Stimulated activated CD8-positive, alpha-beta memory T cell treated with anti-CD3 and anti-CD28 coated beads, Interleukin-12 subunit alpha, Interleukin-12 subunit beta, amount 100 ng/mL, for 4 hours (primary cell): ENCODE measurements around the gene KCNAB2.
"Not testable (repeated sequence)": the region's sequence is repeated elsewhere in the genome, so short reads cannot be mapped to it uniquely, and the experiment has no call there.

Experiments
- DNase-seq: peaks from one replicate; pipeline ENCODE4 v3.0.0-alpha.2; 2020; ENCODE audit warnings: low read depth

Gene KCNAB2

GRCh38 chr1:6010554-6010953, 35.1 kb upstream of the KCNAB2 start:
- DNase-seq, result no peak

GRCh38 chr1:6011161-6011945, 34.3 kb upstream of the KCNAB2 start:
- DNase-seq, result no peak

DNA sequence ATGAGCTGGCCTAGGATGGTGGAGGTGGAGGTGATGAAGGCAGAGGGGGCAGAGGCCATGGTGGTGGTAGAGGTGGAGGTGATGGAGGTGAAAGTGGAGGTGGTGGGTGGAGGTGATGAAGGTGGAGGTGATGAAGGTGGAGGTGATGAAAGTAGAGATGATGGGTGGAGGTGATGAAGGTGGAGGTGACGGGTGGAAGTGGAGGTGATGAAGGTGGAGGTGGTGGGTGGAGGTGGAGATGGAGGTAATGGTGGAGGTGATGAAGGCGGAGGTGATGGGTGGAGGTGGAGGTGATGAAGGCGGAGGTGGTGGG, 33.8 kb upstream of the KCNAB2 start:
- DNase-seq, result no peak

GRCh38 chr1:6012529-6013318, 33.0 kb upstream of the KCNAB2 start:
- no peak for DNase-seq

DNA sequence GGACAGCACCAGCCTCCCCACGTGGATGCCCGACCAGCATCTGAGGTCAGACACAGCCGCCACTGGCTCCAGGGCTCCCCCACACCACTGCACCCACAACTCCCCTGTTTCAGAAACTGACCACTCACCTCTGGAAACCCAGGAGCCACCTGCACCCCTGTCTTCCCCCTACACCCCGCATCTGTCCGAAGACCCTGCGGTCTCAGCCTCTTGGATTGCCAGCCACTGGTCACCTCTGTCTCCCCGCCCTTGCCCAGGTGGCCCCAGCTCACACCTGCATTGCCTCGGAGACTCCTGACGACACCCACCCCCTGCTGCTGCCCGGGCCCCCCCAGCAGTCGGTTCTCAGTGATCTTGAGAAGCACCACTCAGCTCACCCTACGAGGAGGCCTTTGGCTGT, 32.2 kb upstream of the KCNAB2 start:
- no peak for DNase-seq

DNA sequence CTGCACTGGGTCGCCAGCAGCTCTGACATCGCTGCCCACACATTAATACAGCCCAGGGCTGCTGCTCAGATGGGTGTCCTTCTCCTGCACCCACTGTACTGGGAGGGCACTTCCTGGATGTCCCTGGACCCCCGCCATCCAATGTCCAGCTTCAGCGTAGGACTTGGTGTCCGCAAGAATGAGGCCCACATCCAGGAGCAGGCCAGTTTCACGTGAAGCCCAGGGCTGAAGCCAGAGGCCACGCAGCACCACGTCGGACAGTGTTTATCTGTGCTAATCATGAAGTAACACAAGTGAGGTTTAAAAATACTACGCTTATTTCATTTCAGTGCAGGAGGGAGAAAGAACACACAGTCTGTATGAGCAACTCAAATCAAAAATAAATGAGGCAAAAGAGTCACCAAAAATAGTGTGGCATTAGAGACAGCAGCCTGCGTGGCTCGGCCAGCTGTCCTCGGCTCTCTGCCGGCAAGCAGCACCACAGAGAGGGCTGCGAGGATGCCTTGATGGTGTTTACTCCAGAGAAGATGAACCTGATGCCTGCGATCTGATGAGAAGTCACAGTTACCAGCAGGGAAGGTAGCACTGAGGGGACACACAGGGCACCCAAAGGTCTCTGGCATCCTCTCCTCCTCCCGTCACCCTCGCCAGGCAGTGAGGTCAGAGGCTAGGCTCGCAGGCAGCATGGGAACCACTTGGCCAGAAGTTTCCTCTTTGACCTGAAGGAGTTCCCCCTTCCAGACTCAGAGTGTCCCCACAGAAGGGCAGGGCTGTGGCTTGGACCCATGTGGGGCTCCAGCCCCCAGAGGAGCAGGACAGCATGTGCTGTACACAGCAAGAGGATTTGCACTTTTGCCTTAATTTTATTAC, 31.3 kb upstream of the KCNAB2 start:
- DNase-seq, result no peak

DNA sequence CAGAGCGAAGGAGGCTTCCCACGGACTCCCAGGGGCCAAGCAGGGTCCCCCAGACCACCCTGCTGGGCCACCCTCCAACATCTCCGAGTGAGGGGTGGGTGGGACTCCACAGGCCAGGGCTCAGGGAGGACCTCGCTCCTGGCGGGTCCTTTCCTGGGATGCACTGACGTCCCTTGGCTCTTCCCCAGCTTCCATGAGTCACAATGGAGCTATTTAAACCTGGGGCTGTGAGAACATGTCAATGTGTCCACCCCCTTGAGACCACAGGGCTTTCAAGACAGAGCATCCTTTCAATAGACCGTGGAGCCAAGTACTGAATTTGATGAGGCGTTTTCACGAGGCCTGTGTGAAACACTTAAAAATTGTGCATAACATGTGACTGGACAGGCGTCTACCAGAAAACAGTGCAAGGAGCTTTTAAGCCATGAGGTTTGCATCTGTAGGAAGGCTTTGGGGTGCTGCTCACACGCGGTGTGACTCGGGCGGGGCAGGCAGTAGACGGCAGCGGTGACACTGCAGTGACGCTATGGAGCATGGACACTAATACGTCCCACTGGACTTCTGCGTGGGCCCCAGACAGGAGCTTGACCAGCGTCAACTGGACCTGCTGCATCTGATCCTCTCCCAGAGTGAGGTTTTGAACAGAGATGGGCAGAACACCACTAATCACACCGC, 29.4 kb upstream of the KCNAB2 start:
- DNase-seq, result no peak

DNA sequence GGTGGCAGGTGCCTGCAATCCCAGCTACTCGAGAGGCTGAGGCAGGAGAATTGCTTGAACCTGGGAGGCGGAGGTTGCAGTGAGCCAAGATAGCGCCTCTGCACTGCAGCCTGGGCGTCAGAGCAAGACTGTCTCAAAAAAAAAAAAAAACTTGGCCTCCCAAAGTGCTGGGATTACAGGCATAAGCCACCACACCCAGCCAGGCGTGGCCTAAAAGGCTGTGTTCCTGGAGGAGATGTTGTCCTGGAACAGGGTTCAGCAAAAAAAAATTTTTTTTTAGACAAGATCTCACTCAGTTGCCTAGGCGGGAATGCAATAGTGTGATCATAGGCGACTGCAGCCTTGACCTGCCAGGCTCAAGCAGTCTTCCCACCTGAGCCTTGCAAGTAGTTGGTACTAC, 28.0 kb upstream of the KCNAB2 start:
- DNase-seq, result not testable (repeated sequence)

DNA sequence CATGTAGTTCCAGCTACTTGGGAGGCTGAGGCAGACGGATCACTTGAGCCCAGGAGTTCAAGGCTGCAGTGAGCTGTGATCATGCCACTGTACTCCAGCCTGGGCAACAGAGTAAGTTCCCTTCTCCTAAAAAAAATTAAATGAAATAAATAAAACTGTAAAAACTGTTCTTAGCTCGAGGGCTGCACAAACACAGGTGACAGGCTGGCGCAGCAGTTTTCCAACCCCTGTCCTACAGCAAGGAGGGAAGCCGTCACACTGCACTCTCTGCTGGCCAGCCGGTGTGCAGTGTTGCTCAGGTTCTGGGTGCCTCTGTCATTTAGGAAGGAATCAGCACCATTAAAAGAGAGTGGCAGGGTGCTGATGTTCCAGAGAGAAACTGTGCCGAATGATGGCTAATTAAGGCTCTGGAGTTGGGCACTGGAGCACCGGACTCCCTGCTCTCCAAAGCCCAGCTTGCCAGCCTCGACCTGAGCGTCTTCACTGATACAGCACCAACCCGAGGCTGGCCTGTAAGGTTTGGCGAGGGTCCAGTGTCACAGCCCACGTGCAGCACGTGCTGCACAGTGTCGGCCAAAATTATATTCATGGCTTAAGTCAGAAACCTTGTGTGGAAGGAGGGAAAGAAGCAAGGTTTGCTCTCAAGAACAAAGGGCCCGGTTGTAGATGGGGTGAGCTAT, 26.4 kb upstream of the KCNAB2 start:
- no peak for DNase-seq

DNA sequence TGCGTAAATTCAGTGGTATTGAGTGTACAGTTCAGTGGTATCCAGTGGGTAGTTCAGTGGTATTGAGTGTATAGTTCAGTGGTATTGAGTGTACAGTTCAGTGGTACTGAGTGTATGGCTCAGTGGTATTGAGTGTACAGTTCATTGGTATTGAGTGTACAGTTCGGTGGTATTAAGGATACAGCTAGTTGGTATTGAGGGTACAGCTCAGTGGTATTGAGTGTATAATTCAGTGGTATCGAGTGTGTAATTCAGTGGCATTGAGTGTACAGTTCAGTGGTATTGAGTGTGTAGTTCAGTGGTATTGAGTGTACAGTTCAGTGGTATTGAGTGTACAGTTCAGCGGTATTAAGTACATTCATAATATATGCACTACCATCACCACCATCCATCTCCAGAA, 23.5 kb upstream of the KCNAB2 start:
- no peak for DNase-seq

DNA sequence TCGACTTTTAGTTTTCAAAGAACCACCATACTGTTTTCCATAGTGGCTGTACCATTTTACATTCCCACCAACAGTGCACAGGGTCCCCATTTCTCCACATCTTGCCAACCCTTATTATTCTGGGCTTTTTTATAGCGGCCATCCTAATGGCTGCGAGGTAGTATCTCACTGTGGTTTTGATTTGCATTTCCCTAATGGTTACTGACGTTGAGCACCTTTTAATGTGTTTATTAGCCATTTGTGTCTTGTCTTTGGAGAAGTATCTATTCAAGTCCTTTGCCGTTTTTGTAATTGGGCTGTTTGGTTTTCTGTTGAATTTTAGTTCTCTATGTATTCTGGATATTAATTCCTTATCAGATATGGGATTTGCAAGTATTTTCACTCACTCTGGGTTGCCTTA, 22.3 kb upstream of the KCNAB2 start:
- DNase-seq, result no peak

DNA sequence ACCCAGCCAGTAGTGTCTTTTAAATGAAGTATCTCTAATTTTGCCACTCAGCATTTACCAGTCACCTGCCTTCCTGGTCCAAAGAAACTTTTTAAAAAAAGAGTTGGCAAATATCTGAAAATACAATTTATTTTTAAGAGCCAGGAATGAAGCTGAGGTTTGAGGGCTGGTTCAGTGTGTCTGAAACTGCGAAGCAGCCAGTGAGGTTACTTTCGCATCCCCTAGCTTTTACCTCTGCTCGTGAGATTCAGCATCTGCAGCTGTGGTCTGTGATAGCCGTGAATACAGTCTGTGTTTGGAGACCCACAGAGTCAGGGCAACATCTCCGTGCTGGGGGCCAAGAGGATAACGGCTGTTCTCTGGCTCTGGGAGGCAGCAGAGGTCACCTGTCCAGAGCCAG, 21.3 kb upstream of the KCNAB2 start:
- no peak for DNase-seq

DNA sequence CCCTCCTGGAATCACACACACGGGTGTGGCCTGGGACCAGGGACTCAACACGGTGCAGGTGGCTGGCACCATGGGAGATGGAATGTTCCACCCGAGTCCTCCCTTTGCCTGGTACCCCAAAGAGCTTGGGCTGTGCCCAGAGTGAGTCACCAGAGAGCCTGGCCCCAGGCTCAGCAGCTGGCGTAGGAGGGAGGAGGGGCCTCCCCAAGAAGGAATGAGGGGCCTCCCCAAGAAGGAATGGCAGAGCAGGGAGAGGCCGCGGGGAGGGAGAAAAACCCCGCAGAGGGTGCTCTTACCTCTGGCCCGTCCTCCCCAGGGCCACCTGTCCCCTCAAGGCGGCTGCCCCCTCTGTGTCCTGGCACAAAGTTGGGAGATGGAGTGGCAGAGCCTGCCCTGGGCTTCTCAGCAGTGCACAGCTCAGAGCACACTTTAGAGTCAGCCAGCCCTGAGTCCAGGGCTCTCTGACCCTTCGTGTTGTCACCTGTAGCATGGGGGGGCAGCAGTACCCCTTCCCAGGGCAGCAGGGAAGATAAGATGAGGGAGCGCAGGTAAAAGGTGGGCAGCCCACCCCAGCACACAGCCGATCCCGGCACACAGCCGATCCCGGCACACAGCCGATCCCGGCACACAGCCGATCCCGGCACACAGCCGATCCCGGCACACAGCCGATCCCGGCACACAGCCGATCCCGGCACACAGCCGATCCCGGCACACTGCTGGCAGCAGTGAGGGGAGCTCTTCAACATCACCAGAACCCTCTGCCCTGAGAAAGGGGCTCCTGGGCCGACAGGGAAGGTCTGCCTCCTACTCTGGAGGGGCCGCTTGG, 20.2 kb upstream of the KCNAB2 start:
- no peak for DNase-seq

DNA sequence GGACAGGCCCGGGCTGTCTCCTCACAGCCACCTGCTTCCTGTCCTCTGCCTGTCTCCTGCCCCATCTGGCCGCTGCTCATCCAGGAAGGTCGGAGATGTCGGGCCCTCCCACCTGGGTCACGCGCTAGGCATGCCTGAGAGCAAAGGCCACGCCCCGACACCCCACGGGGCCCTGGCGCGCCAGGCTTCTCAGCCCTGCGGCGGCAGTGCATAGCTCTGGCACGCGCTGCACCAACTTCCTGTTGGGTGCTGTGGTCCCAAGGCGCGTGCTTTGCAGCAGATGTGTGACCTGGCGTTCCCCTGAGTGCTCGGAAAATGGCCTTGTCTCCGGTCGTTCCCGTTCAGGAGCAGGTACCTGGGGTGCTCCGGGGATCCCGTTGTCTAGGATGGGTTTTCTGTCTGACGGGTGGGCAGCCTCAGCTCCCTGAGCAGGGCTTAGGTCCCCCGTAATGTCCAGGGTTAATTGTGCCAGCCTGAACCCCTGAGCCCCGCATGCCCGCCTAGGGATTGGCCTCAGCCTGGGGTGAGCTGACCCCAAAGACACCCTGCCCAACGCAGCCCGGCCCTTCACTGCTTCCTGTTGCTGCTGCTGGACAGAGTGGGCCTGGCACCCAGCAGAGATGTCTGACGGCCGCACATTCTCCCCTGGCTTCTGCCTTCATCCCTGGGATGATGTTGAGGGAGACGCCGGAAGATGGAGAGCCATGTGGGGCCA, 19.4 kb upstream of the KCNAB2 start:
- peak; percentile 90 for DNase-seq

- DNase-seq, result no peak
Observed at GRCh38 chr1:6027591-6027990, 18.1 kb upstream of the KCNAB2 start.

GRCh38 chr1:6028042-6028850, 17.4 kb upstream of the KCNAB2 start:
- DNase-seq, result peak; percentile 39

DNA sequence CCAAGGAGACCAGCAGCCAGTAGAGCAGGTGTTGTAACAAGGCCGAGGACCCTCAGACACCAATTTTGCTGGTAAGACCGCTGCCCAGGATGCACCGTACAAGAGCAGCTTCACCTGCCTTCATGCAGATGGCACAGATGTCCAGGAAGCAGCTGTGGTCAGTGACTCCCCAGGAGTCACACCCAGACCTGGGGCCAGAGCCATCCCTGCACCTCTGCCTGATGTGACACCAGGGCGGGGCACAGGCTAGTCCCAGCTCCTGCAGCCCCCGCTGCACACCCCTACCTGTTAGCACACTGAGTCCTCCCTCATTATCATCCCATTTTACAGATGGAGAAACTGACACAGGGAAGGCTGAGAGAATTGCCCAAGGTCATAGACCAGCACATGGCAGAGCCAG, 16.3 kb upstream of the KCNAB2 start:
- no peak for DNase-seq

DNA sequence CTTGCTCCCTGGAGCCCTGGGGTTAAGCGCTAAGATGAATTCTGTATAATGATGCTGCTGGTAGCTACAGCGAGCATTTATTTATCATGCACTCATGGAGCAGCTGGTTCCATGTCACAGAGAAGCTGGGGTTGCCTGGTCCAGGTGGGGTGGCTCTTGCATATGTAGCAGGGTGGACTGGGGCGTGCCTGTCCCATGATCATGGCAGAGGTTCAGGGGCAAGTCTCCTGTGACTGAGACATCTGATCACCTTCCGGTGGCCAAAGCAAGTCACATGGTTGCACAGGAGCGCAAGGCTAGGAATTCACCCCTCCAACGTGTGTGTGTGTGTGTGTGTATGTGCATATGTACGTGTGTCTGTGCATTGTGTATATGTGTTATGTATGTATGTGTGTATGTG, 15.6 kb upstream of the KCNAB2 start:
- no peak for DNase-seq
